GM23338 (cell line): ENCODE measurements around the gene REC8. TPM values are rescaled to one million over a fixed set of nuclear protein-coding genes. Genes with fewer than 3 reads are reported as not detected.

Source experiments
- ATAC-seq: fragments of 200-7000 bp; cut with Tn5 transposase; 3 replicates; pipeline ENCODE4 v1.9.1; 2020
- DNase-seq: peaks from one replicate; pipeline ENCODE4 v3.0.0-alpha.2; 2015; ENCODE audit warnings: low spot score
- H2AFZ ChIP-seq: fragments of 200-600 bp; sonication (generic); 2 replicates; pipeline ENCODE4 v1.8.0; 2016; ENCODE audit warnings: antibody characterized with exemption, mild to moderate bottlenecking, moderate library complexity
- H3F3A ChIP-seq: fragments of 200-600 bp; sonication (generic); replicated peaks from 2 replicates; pipeline ENCODE4 v1.8.0; 2017; ENCODE audit warnings: antibody characterized with exemption, mixed run types, low read depth
- H3K27ac ChIP-seq: fragments of 200-600 bp; sonication (generic); 2 replicates; pipeline ENCODE4 v1.6.1; 2016; ENCODE audit warnings: low read depth
- H3K27me3 ChIP-seq: fragments of 200-600 bp; sonication (generic); 2 replicates; pipeline ENCODE4 v1.8.0; 2016; ENCODE audit warnings: mild to moderate bottlenecking, mixed run types, moderate library complexity; ENCODE audit not compliant: insufficient read depth
- H3K36me3 ChIP-seq: fragments of 200-600 bp; sonication (generic); 2 replicates; pipeline ENCODE4 v1.8.0; 2016; ENCODE audit warnings: mild to moderate bottlenecking; ENCODE audit not compliant: insufficient read depth
- H3K4me1 ChIP-seq: fragments of 200-600 bp; sonication (generic); 2 replicates; pipeline ENCODE4 v1.8.0; 2016; ENCODE audit warnings: mild to moderate bottlenecking, moderate library complexity; ENCODE audit not compliant: insufficient read depth
- H3K4me2 ChIP-seq: fragments of 200-600 bp; sonication (generic); 2 replicates; pipeline ENCODE4 v1.7.1; 2017; ENCODE audit warnings: mixed run types
- H3K4me3 ChIP-seq: fragments of 200-600 bp; sonication (generic); 2 replicates; pipeline ENCODE4 v1.6.1; 2016; ENCODE audit warnings: mixed run types
- H3K79me2 ChIP-seq: fragments of 200-600 bp; sonication (generic); replicated peaks from 2 replicates; pipeline ENCODE4 v1.8.0; 2017; ENCODE audit warnings: mild to moderate bottlenecking; ENCODE audit not compliant: insufficient read depth
- H3K9me2 ChIP-seq: fragments of 200-600 bp; sonication (generic); 2 replicates; pipeline ENCODE4 v1.8.0; 2017; ENCODE audit not compliant: insufficient read depth
- H4K20me1 ChIP-seq: fragments of 200-600 bp; sonication (generic); replicated peaks from 2 replicates; pipeline ENCODE4 v1.8.0; 2017; ENCODE audit warnings: mild to moderate bottlenecking; ENCODE audit not compliant: insufficient read depth
- H3K27ac Mint-ChIP-seq: 2 replicates; pipeline ENCODE4 v1.8.0; 2020; ENCODE audit warnings: inconsistent platforms, mild to moderate bottlenecking, moderate library complexity, mixed read lengths
- H3K27me3 Mint-ChIP-seq: 3 replicates; pipeline ENCODE4 v1.8.0; 2022; ENCODE audit warnings: low read depth, mild to moderate bottlenecking, moderate library complexity, mixed read lengths, inconsistent platforms; ENCODE audit not compliant: insufficient read depth, poor library complexity
- H3K36me3 Mint-ChIP-seq: 3 replicates; pipeline ENCODE4 v1.8.0; 2021; ENCODE audit warnings: low read depth, mild to moderate bottlenecking, inconsistent platforms, moderate library complexity, mixed read lengths
- H3K4me1 Mint-ChIP-seq: 3 replicates; pipeline ENCODE4 v1.8.0; 2020; ENCODE audit warnings: mild to moderate bottlenecking, inconsistent platforms, mixed read lengths
- H3K4me3 Mint-ChIP-seq: 3 replicates; pipeline ENCODE4 v1.8.0; 2021; ENCODE audit warnings: moderate library complexity, mild to moderate bottlenecking, inconsistent platforms, mixed read lengths
- H3K9me3 Mint-ChIP-seq: 3 replicates; pipeline ENCODE4 v1.8.0; 2020; ENCODE audit warnings: moderate library complexity, mild to moderate bottlenecking, inconsistent platforms, mixed read lengths
- CREB1 ChIP-seq: fragments of 250-450 bp; sonication (Bioruptor Pico); IDR thresholded peaks from 2 replicates; pipeline ENCODE4 v1.5.0; 2020; ENCODE audit warnings: low read depth, mild to moderate bottlenecking, moderate library complexity
- ETS1 ChIP-seq: IDR thresholded peaks from 2 replicates; pipeline ENCODE4 v1.6.1; 2016; ENCODE audit warnings: antibody characterized with exemption
- EZH2 ChIP-seq: fragments of 200-600 bp; sonication (generic); IDR thresholded peaks from one replicate; pipeline ENCODE4 v1.8.0; 2017; ENCODE audit warnings: antibody characterized with exemption, mild to moderate bottlenecking, low read depth; ENCODE audit not compliant: unreplicated experiment
- EZH2phosphoT487 ChIP-seq: fragments of 200-600 bp; sonication (generic); IDR thresholded peaks from one replicate; pipeline ENCODE4 v1.8.1; 2018; ENCODE audit warnings: antibody characterized with exemption; ENCODE audit not compliant: unreplicated experiment
- JUNB ChIP-seq: IDR thresholded peaks from one replicate; pipeline ENCODE4 v1.6.1; 2016; ENCODE audit warnings: antibody characterized with exemption; ENCODE audit not compliant: unreplicated experiment
- POLR2AphosphoS5 ChIP-seq: IDR thresholded peaks from 2 replicates; pipeline ENCODE4 v1.6.1; 2016; ENCODE audit warnings: antibody characterized with exemption, low read depth
- REST ChIP-seq: IDR thresholded peaks from one replicate; pipeline ENCODE4 v1.6.1; 2018; ENCODE audit warnings: antibody characterized with exemption; ENCODE audit not compliant: unreplicated experiment
- STAT1 ChIP-seq: IDR thresholded peaks from one replicate; pipeline ENCODE4 v1.6.1; 2016; ENCODE audit warnings: antibody characterized with exemption; ENCODE audit not compliant: unreplicated experiment
- ZNF114 ChIP-seq: fragments of 250-450 bp; sonication (Bioruptor Pico); IDR thresholded peaks from 2 replicates; pipeline ENCODE4 v1.5.0; 2020; ENCODE audit warnings: mild to moderate bottlenecking, moderate library complexity
- ZNF331 ChIP-seq: fragments of 250-450 bp; sonication (Bioruptor Pico); IDR thresholded peaks from 2 replicates; pipeline ENCODE4 v1.5.0; 2020; ENCODE audit warnings: low read depth, mild to moderate bottlenecking, moderate library complexity
- ZNF462 ChIP-seq: fragments of 250-450 bp; sonication (Bioruptor Pico); IDR thresholded peaks from 2 replicates; pipeline ENCODE4 v1.5.0; 2020; ENCODE audit warnings: mild to moderate bottlenecking, moderate library complexity
- polyA plus RNA-seq: library from polyadenylated mRNA; unstranded; fragments of >200 nt; fragmentation: Nextera tagmentation; extraction: Ambion mirVana; gene quantifications from 2 replicates; pipeline ENCODE4 v1.2.1, GENCODE V29; 2016
- total RNA-seq: library from RNA; depleted of rRNA; stranded (reverse); fragments of >200 nt; shearing (Covaris generic); gene quantifications from 2 replicates; pipeline ENCODE4 v1.2.3, GENCODE V29; 2014

The REC8 gene
- total and polyA plus RNA-seq, 2 experiments from 2014 or later: 25.7 to 36.8 TPM

- TF ChIP-seq ETS1: no peak
- TF ChIP-seq STAT1: no peak
- TF ChIP-seq JUNB: no peak
- TF ChIP-seq REST: no peak
- no peak for TF ChIP-seq EZH2phosphoT487
Observed at GRCh38 chr14:24189460-24189859, 17.6 kb downstream of the REC8 start (continued).

GRCh38 chr14:24190416-24190815 is 18.5 kb downstream of the REC8 start:
- H3K27me3 Mint-ChIP-seq: peaks cover 19% of the 10 kb centered on the region
- Histone ChIP-seq H3F3A (peaks cover 15% of the 10 kb centered on the region), H3K36me3 (no peaks in the 10 kb centered on the region; the same call in 1 of the 2 replicates), H3K4me1 (peaks cover 16% of the 10 kb centered on the region), H3K27me3 (no peaks in the 10 kb centered on the region), H4K20me1 (peaks cover 6% of the 10 kb centered on the region), H2AFZ (no peak overlapping the region), H3K27ac (no peak overlapping the region), H3K4me2 (no peak overlapping the region), H3K9me2 (no peaks in the 10 kb centered on the region), H3K4me3 (no peak overlapping the region), H3K79me2 (peaks cover 13% of the 10 kb centered on the region; the same call in 1 of the 2 replicates)
- peaks cover 25% of the 10 kb centered on the region for H3K4me1 Mint-ChIP-seq
- no peak for ATAC-seq
- no peak overlapping the region for H3K4me3 Mint-ChIP-seq
- DNase-seq: no peak
- no peaks in the 10 kb centered on the region; the same call in 2 of the 3 replicates for H3K9me3 Mint-ChIP-seq
- peaks cover 58% of the 10 kb centered on the region for H3K36me3 Mint-ChIP-seq
- H3K27ac Mint-ChIP-seq: no peak overlapping the region
- TF ChIP-seq EZH2phosphoT487 (no peak), ZNF331 (CRISPR knock-in tag) (no peak), POLR2AphosphoS5 (no peak), JUNB (no peak), EZH2 (no peak), CREB1 (CRISPR knock-in tag) (no peak), STAT1 (no peak), ZNF114 (CRISPR knock-in tag) (no peak), ETS1 (no peak), ZNF462 (CRISPR knock-in tag) (no peak)
